IMR-90 (cell line): ENCODE data around the gene SLC26A1. TPM values are rescaled to one million over a fixed set of nuclear protein-coding genes. Genes with fewer than 3 reads are reported as not detected.

ENCODE experiments used
- ATAC-seq: fragments of 200-7000 bp; cut with Tn5 transposase; 2 replicates; pipeline ENCODE4 v1.9.1; 2020; ENCODE audit warnings: low read depth, mild to moderate bottlenecking, moderate library complexity
- BruUV-seq: library from RNA; stranded (reverse); fragments of 400-500 nt; replicated peaks from 2 replicates; lab custom pipeline; 2021; lab: Mats Ljungman, UMichigan
- CTCF ChIA-PET: fragments of 300-600 bp; formaldehyde crosslinking; extraction: SDS; loops from one replicate; lab custom pipeline; 2021; ENCODE audit warnings: antibody characterized with exemption; lab: Yijun Ruan, JAX
- POLR2A ChIA-PET: fragments of 300-600 bp; sonication (Branson Sonifier 250); formaldehyde crosslinking; loops from one replicate; lab custom pipeline; 2022; ENCODE audit warnings: antibody characterized with exemption; ENCODE audit not compliant: unreplicated experiment; lab: Charles Lee
- DNase-seq: peaks from one replicate; pipeline ENCODE4 v3.0.0; 2013
- H2AFZ ChIP-seq: replicated peaks from 2 replicates; pipeline ENCODE3; 2013; ENCODE audit warnings: low read length, mild to moderate bottlenecking; ENCODE audit not compliant: poor library complexity
- H2AK5ac ChIP-seq: 2 replicates; pipeline ENCODE4 v1.6.1; 2013; ENCODE audit warnings: low read depth, low read length, inconsistent platforms
- H2AK9ac ChIP-seq: replicated peaks from 2 replicates; pipeline ENCODE3; 2013; ENCODE audit warnings: mild to moderate bottlenecking, low read depth, low read length, moderate library complexity; ENCODE audit not compliant: poor library complexity
- H2BK120ac ChIP-seq: 2 replicates; pipeline ENCODE4 v1.6.1; 2013; ENCODE audit warnings: low read depth, low read length, inconsistent platforms
- H2BK15ac ChIP-seq: 3 replicates; pipeline ENCODE4 v1.6.1; 2013; ENCODE audit warnings: low read depth, low read length, inconsistent platforms
- H2BK20ac ChIP-seq: 2 replicates; pipeline ENCODE4 v1.6.1; 2013; ENCODE audit warnings: low read depth, mild to moderate bottlenecking, inconsistent platforms, low read length, moderate library complexity
- H2BK5ac ChIP-seq: 2 replicates; pipeline ENCODE4 v1.6.1; 2013; ENCODE audit warnings: mild to moderate bottlenecking, low read depth, low read length, inconsistent platforms; ENCODE audit not compliant: poor library complexity, severe bottlenecking
- H3K14ac ChIP-seq: replicated peaks from 2 replicates; pipeline ENCODE4 v1.6.1; 2013; ENCODE audit warnings: low read depth, low read length, inconsistent platforms
- H3K18ac ChIP-seq: 2 replicates; pipeline ENCODE4 v1.6.1; 2013; ENCODE audit warnings: low read depth, low read length, control low read depth
- H3K23ac ChIP-seq: 2 replicates; pipeline ENCODE4 v1.6.1; 2013; ENCODE audit warnings: low read depth, low read length, inconsistent platforms
- H3K27ac ChIP-seq: 2 replicates; pipeline ENCODE4 v1.5.1; 2013; ENCODE audit warnings: mild to moderate bottlenecking, control low read depth, low read length; ENCODE audit not compliant: insufficient read depth
- H3K27me3 ChIP-seq: 2 replicates; pipeline ENCODE4 v1.6.1; 2013; ENCODE audit warnings: low read length; ENCODE audit not compliant: control insufficient read depth, insufficient read depth
- H3K36me3 ChIP-seq: 2 replicates; pipeline ENCODE4 v1.6.1; 2013; ENCODE audit warnings: low read length, mixed read lengths; ENCODE audit not compliant: control insufficient read depth, insufficient read depth
- H3K4ac ChIP-seq: 2 replicates; pipeline ENCODE4 v1.6.1; 2013; ENCODE audit warnings: low read depth, low read length, inconsistent platforms
- H3K4me1 ChIP-seq: 2 replicates; pipeline ENCODE4 v1.6.1; 2013; ENCODE audit warnings: low read length, mixed read lengths; ENCODE audit not compliant: control insufficient read depth, insufficient read depth
- H3K4me2 ChIP-seq: 2 replicates; pipeline ENCODE4 v1.6.1; 2013; ENCODE audit warnings: low read depth, mild to moderate bottlenecking, control low read depth, low read length, moderate library complexity
- H3K4me3 ChIP-seq: 2 replicates; pipeline ENCODE4 v1.5.1; 2013; ENCODE audit warnings: low read depth, mild to moderate bottlenecking, control low read depth, low read length, moderate library complexity; ENCODE audit not compliant: insufficient read depth
- H3K56ac ChIP-seq: 2 replicates; pipeline ENCODE4 v1.6.1; 2013; ENCODE audit warnings: low read length, inconsistent platforms; ENCODE audit not compliant: insufficient read depth; ENCODE audit errors: extremely low read depth
- H3K79me1 ChIP-seq, 2 experiments: 2 replicates each; pipeline ENCODE4 v1.6.1; 2013; ENCODE audit warnings: low read length in 2 of 2, inconsistent platforms in 1 of 2, low read depth in 1 of 2
- H3K9ac ChIP-seq: 2 replicates; pipeline ENCODE4 v1.6.1; 2013; ENCODE audit warnings: low read depth, low read length, control low read depth
- H3K9me1 ChIP-seq: 2 replicates; pipeline ENCODE4 v1.6.1; 2013; ENCODE audit warnings: low read length, inconsistent platforms; ENCODE audit not compliant: insufficient read depth
- H3K9me3 ChIP-seq: 2 replicates; pipeline ENCODE4 v1.6.1; 2013; ENCODE audit warnings: low read length; ENCODE audit not compliant: control insufficient read depth, insufficient read depth
- H4K20me1 ChIP-seq: 2 replicates; pipeline ENCODE4 v1.6.1; 2013; ENCODE audit warnings: low read length, inconsistent platforms; ENCODE audit not compliant: insufficient read depth
- H4K5ac ChIP-seq: 2 replicates; pipeline ENCODE4 v1.6.1; 2013; ENCODE audit warnings: mild to moderate bottlenecking, low read depth, low read length, control low read depth
- H4K8ac ChIP-seq, 2 experiments: 2 replicates each; pipeline ENCODE4 v1.6.1; 2013; ENCODE audit warnings: low read depth in 2 of 2, low read length in 2 of 2, control low read depth in 1 of 2, inconsistent platforms in 1 of 2
- H4K91ac ChIP-seq: 2 replicates; pipeline ENCODE4 v1.6.1; 2013; ENCODE audit warnings: low read depth, low read length, inconsistent platforms; ENCODE audit not compliant: insufficient read depth
- SMC3 ChIP-seq: fragments of 150-350 bp; IDR thresholded peaks from 2 replicates; pipeline ENCODE4 v1.6.1; 2016; ENCODE audit warnings: low read depth, mild to moderate bottlenecking, antibody characterized with exemption, low read length, moderate library complexity
- WGBS, 2 experiments: methylation state at CpG; one replicate each; pipeline versions ENCODE4 v1.1.5 to v1.1.7; 2013; ENCODE audit warnings: missing lambda C conversion rate in 2 of 2; ENCODE audit not compliant: insufficient read length in 1 of 2; ENCODE audit errors: extremely low coverage in 2 of 2; 5-methylcytosine and 5-hydroxymethylcytosine counted together
- dilution Hi-C: fragments of 300-500 bp; cut with HindIII; formaldehyde crosslinking; loops from one replicate; pipeline ENCODE4 v1.14.3; 2018; ENCODE audit warnings: low sequenced_read_pairs; ENCODE audit not compliant: unreplicated experiment
- in situ Hi-C: fragments of 300-500 bp; cut with MboI; formaldehyde crosslinking; loops from 3 replicates; pipeline ENCODE4 v1.14.3; 2019; ENCODE audit warnings: low sequenced_read_pairs, inconsistent platforms, mixed read lengths
- intact Hi-C: fragments of 100-400 bp; cut with micrococcal nuclease; formaldehyde crosslinking; loops from 2 replicates; pipeline ENCODE4 v1.10.0; 2022
- polyA plus RNA-seq, 3 experiments: library from polyadenylated mRNA; depleted of rRNA; stranded (reverse); fragments of >200 nt; gene quantifications; 2 replicates each; pipeline ENCODE4 v1.2.3, GENCODE V29; 2012; ENCODE audit warnings: low replicate concordance in 1 of 3
- total RNA-seq: library from RNA; depleted of rRNA; stranded (reverse); fragments of >200 nt; gene quantifications from 2 replicates; pipeline ENCODE4 v1.2.3, GENCODE V29; 2012
- TF ChIP-seq, protein P1 (sequence below): conservative IDR thresholded peaks from 2 replicates; pipeline ENCODE4 v1.5.1; 2012; ENCODE audit warnings: mild to moderate bottlenecking, low read depth, low read length, improper control_type of control experiment

SLC26A1 gene
- total and polyA plus RNA-seq, 2 of the 4 experiments (the other 2 are of a cell fraction): 0.09 TPM; not detected in 1

DNA sequence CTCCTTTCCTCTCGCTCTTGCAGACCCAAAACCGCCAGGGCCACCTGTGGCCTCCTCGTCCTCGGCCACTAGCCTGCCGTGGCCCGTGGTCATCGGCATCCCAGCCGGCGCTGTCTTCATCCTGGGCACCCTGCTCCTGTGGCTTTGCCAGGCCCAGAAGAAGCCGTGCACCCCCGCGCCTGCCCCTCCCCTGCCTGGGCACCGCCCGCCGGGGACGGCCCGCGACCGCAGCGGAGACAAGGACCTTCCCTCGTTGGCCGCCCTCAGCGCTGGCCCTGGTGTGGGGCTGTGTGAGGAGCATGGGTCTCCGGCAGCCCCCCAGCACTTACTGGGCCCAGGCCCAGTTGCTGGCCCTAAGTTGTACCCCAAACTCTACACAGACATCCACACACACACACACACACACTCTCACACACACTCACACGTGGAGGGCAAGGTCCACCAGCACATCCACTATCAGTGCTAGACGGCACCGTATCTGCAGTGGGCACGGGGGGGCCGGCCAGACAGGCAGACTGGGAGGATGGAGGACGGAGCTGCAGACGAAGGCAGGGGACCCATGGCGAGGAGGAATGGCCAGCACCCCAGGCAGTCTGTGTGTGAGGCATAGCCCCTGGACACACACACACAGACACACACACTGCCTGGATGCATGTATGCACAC, 31.8 kb upstream of the SLC26A1 start:
- no peaks in the 10 kb centered on the region for H3K27me3 ChIP-seq
- peaks cover 23% of the 10 kb centered on the region for H3K36me3 ChIP-seq
- no peak overlapping the region for H3K14ac ChIP-seq
- no peak overlapping the region for H3K4me3 ChIP-seq
- H2BK120ac ChIP-seq: no peak overlapping the region
- no peak for ATAC-seq
- TF ChIP-seq, protein P1, sequence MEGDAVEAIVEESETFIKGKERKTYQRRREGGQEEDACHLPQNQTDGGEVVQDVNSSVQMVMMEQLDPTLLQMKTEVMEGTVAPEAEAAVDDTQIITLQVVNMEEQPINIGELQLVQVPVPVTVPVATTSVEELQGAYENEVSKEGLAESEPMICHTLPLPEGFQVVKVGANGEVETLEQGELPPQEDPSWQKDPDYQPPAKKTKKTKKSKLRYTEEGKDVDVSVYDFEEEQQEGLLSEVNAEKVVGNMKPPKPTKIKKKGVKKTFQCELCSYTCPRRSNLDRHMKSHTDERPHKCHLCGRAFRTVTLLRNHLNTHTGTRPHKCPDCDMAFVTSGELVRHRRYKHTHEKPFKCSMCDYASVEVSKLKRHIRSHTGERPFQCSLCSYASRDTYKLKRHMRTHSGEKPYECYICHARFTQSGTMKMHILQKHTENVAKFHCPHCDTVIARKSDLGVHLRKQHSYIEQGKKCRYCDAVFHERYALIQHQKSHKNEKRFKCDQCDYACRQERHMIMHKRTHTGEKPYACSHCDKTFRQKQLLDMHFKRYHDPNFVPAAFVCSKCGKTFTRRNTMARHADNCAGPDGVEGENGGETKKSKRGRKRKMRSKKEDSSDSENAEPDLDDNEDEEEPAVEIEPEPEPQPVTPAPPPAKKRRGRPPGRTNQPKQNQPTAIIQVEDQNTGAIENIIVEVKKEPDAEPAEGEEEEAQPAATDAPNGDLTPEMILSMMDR: no peak
- TF ChIP-seq SMC3: no peak
- no peak overlapping the region for H3K27ac ChIP-seq
- BruUV-seq: no TSS peak
- H3K9ac ChIP-seq: no peak overlapping the region
- H3K9me3 ChIP-seq: no peaks in the 10 kb centered on the region
- ChIA-PET POLR2A (no interaction called here), CTCF (no interaction called here)
- in situ Hi-C loops (no loop called here), intact Hi-C loops (no loop called here), dilution Hi-C loops (no loop called here)
- no peak overlapping the region for H2AFZ ChIP-seq
- H4K8ac ChIP-seq: no peak overlapping the region
- peaks cover 11% of the 10 kb centered on the region; the same call in 1 of the 2 replicates for H4K20me1 ChIP-seq
- no peak overlapping the region for H4K5ac ChIP-seq
- peaks cover 4% of the 10 kb centered on the region; the same call in 1 of the 2 replicates for H3K4me1 ChIP-seq
- no peak overlapping the region for H2AK9ac ChIP-seq
- H4K91ac ChIP-seq: no peak overlapping the region
- H3K9me1 ChIP-seq: peaks cover 11% of the 10 kb centered on the region
- no peak overlapping the region for H3K4me2 ChIP-seq
- H2BK15ac ChIP-seq: no peak overlapping the region
- no peaks in the 10 kb centered on the region for H3K79me1 ChIP-seq
- no peak overlapping the region for H2BK20ac ChIP-seq
- H3K18ac ChIP-seq: no peak overlapping the region
- H3K56ac ChIP-seq: no peak overlapping the region
- no peak overlapping the region for H3K4ac ChIP-seq
- DNase-seq: no peak
- no peak overlapping the region for H2BK5ac ChIP-seq
- no peak overlapping the region for H3K23ac ChIP-seq
- H2AK5ac ChIP-seq: no peak overlapping the region
- 91% methylated on average over 11 of the region's 32 CpGs; no CpG with 5 or more reads in 1 of the 2 experiments for WGBS, 2 experiments
